Aorta (tissue), 4 donors: Measurements from ENCODE around the gene PTBP3. TPM values are rescaled to one million over a fixed set of nuclear protein-coding genes. Genes with fewer than 3 reads are reported as not detected.

ENCODE experiments used
- polyA plus RNA-seq, 2 donors: library from polyadenylated mRNA; stranded (reverse); fragments of 200-250 nt; gene quantifications; one replicate each; pipeline ENCODE4 v1.2.3, GENCODE V29; 2013
- total RNA-seq, 2 donors: library from RNA; stranded (reverse); fragmentation: NEBNext Ultra II Directional; extraction: Animal tissue kit (Norgen Biotek cat#: 25700); gene quantifications; one replicate each; pipeline ENCODE4 v1.2.1, GENCODE V29; 2021
- donor health status: healthy with polysubstance abuse.
- donor health status: Bipolar disorder and iron deficiency.
- donor health status: DM: no; HTN: no; CAD: no.
- donor health status: DM: yes; HTN: yes; CAD: no.

Gene PTBP3
- total and polyA plus RNA-seq, 4 donors = 5.2 to 74.1 (median 26.3) TPM

Other genes starting within 250 kb of the PTBP3 start
- 10 to 100 TPM; 13.9 to 14.3 TPM for gene SUSD1, start 158.3 kb downstream of the PTBP3 start, total RNA-seq
- gene SUSD1, start 158.3 kb downstream of the PTBP3 start, polyA plus RNA-seq = 1 to 10 TPM; 3.4 to 4.1 TPM
- 10 to 100 TPM; 30.4 to 42.0 TPM for gene HSDL2, start 46.5 kb upstream of the PTBP3 start, total RNA-seq
- 10 to 100 TPM; 27.6 to 37.6 TPM for gene HSDL2, start 46.5 kb upstream of the PTBP3 start, polyA plus RNA-seq
- 1 to 10 TPM; 6.2 to 7.9 TPM for gene KIAA1958, start 153.2 kb upstream of the PTBP3 start, total RNA-seq
- 1 to 10 TPM; 1.0 to 1.5 TPM for gene KIAA1958, start 153.2 kb upstream of the PTBP3 start, polyA plus RNA-seq